Measurements from ENCODE around the gene RNF148.

The RNF148 gene

GRCh38 chr7:122702872-122703510 lies at the start of gene RNF148:
TSS of gene RNF148 (minus strand) at chr7:122702922. CDS start at chr7:122702750, 172 bp downstream.
- DNase-seq = no peak

DNA sequence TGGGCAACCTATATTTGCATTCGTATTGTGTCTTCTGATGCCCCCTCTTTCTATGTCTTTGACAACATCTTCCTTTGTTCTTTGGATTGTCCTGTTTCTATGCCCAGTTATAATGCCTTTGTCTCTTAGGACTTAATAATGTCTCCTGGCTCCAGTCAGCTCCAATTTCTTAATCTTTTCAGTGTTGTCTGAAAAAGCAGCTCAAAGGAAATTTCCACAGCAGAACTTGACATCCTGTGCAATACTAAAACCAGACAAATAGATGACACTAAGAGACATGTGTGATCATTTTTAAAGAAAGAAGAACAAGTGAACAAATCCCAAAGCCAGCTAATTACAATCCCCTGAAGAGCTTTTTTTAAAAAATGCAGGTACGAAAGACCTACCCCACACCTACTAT lies 47.7 kb upstream of the RNF148 start:
- DNase-seq = no peak

DNA sequence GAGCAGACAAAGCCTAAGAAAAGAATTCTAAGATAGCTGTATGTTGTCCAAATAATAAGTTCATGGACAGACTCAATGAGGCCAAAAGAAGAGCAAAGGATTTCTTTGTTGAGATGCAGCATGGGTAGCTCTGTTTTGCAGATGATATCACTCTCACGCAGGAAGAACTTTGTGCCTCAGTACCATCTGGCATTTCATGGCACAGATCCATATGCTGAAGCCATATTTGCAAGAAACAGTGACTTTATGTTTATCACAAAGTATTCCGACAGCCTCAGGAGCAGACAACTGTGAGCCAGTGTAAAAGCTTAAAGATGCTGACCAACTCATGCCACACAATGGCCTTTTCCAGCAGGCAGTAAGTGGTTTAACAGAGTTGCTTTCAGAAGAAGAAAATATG lies 45.5 kb upstream of the RNF148 start:
- DNase-seq = no peak

- DNase-seq = no peak
Measured at GRCh38 chr7:122746948-122747347, 44.2 kb upstream of the RNF148 start.

DNA sequence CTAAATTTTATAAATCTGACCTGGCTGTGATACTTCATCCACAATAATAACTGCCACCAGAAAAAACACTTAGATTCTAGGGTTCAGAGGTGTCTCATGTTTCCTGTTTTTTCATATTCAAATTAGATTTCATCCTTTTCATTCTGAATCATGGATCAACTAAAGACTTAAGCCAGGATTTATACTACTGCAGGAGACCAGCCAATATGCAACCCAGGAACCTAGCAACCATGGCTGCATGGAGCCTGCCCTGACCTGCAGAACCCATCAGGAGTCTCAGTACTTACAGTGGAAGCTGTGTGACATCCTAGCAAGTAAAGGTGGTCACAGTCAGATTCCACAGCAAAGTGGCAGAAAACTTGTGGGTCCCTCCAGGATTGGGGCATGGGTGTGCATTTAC lies 40.5 kb upstream of the RNF148 start:
- DNase-seq = no peak

- DNase-seq = no peak
Measured at GRCh38 chr7:122738947-122739346, 36.2 kb upstream of the RNF148 start.

GRCh38 chr7:122736183-122736582 lies 33.5 kb upstream of the RNF148 start:
- no peak for DNase-seq

DNA sequence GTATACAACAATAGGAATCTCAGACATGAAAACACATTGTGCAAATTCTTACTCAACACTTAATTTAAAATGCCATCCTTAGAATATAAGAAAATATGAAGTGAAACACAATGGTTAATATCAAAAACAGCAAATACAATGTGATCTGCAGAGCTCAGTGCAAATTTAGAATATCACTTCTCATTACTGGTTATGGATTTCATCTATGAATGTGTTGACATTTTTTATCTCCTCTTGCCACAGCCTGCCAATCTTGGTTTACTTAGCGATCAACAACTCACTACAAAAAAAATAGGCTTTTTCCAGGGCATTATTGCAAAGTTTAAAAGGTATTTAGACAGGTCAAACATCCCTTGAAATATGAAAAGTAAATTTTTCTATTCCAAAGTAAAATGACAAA lies 25.0 kb upstream of the RNF148 start:
- DNase-seq = no peak

DNA sequence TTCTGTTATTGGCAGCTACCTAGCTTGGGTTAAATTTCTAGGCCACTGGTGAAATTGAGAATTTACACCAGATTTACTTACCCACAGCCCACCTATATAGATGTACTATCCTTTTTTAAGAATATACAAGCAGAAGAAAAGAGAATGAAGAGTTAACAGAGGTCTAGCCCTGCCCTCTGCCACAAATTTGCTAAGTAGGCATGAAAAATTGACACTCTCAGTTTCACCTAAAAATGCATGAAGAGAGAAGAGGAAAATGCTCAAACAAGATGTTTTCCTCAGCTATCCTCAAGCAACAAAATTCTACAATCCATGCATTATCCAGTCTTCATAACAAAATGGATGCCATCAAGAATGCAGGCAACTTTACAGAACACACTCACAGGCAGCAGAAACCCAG lies 24.6 kb upstream of the RNF148 start:
- no peak for DNase-seq

GRCh38 chr7:122726881-122727280 lies 24.2 kb upstream of the RNF148 start:
- no peak for DNase-seq

DNA sequence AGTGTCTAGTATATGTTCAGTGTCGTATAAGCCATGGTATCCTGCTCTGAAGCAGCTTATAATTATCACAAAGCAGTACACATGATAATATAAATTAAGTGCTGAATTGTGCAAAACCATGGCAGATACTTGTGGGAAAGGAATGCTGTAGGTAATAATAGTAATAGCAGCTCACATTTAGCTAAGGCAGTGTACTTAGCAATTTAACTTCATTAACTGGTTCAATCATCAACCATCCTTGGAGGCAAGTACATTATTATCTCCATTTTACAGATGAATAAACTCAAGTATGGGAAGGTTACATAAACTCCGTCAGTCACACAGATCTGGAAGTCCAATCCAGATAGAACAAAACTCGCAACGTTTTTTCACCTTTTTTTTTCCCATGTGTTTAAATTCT lies 21.6 kb upstream of the RNF148 start:
- DNase-seq = no peak

- DNase-seq = no peak
Measured at GRCh38 chr7:122719010-122719578, 16.4 kb upstream of the RNF148 start.

- no peak for DNase-seq
Measured at GRCh38 chr7:122717356-122718089, 14.8 kb upstream of the RNF148 start.

- DNase-seq = no peak
Measured at GRCh38 chr7:122715183-122715582, 12.5 kb upstream of the RNF148 start.

DNA sequence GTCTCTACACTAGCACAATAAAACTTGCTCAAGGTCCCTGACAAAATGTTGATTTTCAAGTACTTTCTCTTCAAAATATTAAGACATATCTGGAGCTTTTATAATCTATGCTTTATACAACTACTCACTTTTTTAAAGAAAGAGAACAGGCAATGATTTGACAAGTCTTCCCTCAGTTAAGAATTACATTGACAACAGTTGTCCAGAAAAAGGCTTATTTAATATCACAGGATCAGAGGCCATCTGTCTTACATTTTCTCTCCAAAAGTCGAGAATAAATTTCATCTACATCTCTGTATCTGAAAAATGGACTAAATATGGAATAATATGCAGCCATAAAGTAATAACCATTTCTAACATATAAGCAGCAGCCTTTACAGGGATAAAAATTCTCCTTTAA lies 8.2 kb upstream of the RNF148 start:
- no peak for DNase-seq

- no peak for DNase-seq
Measured at GRCh38 chr7:122709930-122710646, 7.4 kb upstream of the RNF148 start.

DNA sequence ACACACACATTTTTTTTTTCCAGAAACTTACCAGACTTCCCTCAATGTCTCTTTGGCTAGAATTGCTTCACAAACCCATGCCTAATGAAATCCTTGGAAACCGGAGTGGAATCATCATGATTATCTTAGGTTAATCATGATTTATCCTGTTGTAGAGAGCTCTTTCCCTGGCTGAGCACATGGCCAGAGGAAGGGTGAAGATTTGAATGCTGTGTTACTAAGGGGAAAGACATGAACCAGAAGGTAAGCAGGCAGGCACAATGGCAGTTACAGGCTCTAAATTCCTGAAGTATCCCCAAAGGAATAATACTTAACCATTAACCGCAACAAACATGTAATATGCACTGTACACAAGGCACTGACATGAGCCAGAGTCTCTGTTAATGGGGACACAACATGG lies 4.1 kb upstream of the RNF148 start:
- DNase-seq = no peak

DNA sequence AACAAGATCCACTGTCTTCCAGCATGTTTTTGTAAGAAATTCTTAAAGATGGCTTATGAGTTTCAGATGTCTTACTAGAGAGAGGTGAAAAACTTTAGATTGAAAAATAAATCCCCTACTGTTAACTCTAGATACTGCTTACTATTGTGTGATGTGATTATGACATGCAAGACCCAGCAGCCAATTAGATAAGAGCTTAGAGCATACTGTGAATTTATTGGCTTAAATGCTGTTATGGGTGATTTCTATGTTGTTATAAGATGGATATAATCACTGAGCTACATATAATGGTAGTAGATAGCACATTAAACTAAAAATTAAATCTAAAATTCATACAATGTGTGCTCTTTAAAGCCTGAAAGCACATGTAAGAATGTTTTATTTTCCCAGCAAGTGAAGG lies 3.7 kb downstream of the RNF148 start, which contains the start of gene RNF133:
Gene RNF133, minus strand, starts transcription at position 101 of the 400 bp plus-strand sequence. CDS start 199 bp downstream, outside the sequence.
- no peak for DNase-seq

- no peak for DNase-seq
Measured at GRCh38 chr7:122695816-122696215, 6.9 kb downstream of the RNF148 start.

GRCh38 chr7:122694697-122695096 lies 8.0 kb downstream of the RNF148 start:
- DNase-seq = no peak

GRCh38 chr7:122692769-122693309 lies 9.9 kb downstream of the RNF148 start:
- no peak for DNase-seq

DNA sequence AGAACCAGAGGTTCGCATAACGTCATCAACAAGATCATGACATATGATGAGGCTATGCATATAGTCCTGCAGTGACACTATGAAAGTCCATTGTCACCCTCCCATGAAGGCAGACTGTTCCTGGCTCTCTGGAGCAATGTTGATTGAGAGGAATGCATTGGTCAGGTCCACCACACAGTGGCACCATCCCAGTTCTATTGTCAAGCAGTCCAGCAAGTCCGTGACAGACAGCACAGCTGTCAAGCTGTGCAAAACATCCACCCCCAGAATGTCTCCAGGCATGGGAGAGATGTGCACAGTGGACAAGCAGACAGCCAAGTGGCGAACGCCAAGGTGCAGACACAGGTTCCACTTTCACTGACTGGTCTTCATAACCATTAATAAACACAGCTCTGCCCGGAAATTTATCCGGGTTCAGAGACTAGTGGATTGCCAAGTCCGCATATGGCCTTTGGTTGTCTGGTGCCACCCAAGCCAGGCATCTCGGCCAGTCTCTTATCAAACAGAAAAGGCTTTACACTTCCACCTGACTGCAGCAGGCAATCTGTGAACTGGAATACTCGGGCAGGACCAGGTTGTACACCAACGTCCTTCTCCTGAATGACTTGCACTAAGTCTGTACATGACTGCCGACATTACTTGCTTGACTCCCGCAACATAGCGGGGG lies 11.0 kb downstream of the RNF148 start:
- no peak for DNase-seq
